C4-2B (cell line): Measurements from ENCODE around the gene MINDY4.

Experiments used
- H3K27ac ChIP-seq: fragments of 450-650 bp; 2 replicates; pipeline ENCODE4 v1.5.1; 2017
- CTCF ChIP-seq: fragments of 450-650 bp; conservative IDR thresholded peaks from 2 replicates; pipeline ENCODE4 v1.5.1; 2017; ENCODE audit warnings: mild to moderate bottlenecking
- ZFX ChIP-seq: fragments of 450-650 bp; IDR thresholded peaks from 2 replicates; pipeline ENCODE4 v1.6.1; 2017

Gene MINDY4

DNA sequence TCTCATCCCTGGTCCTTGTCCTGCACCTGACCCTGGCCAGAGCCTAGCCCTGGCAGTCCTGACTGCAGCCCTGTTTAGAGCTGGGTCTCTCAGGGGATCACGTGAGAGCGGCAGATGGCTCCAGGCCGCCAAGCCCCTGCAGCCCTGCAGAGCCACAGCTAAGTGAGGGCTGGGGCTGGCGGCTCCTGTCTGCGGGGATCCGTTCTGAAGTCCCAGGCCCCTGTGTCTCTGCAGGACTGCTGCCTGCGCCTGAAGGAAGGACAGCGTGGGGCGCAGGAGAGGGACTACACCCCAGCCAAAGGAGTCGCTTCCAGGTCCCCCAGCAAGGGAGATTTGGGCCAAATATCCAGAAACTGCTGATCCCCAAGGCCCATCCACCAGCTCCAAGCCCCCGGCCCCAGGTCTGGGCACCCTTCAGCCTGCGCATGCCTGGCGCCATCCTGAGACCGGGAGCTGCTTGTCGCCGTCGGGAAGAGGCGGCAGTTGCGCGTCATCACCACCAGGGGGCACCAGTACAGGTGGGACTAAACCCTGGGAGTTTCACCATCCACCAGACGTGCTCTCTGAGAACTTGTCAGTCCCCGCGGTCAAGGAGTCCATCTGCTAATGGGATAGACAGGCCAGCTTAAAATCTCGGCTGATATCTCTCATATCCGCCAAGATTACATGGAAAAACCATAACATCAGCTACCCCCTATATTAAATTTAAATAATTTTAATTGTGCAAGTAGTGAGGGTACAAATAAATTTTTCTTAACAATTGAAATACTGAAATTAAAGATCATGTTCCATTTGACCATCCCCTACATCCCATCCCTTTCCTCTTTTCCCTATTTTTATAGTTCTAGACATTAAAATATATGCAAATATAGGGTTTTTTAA lies 167.5 kb downstream of the MINDY4 start:
- no peak overlapping the region for H3K27ac ChIP-seq
- TF ChIP-seq CTCF (peak; percentile 98), ZFX (no peak)

DNA sequence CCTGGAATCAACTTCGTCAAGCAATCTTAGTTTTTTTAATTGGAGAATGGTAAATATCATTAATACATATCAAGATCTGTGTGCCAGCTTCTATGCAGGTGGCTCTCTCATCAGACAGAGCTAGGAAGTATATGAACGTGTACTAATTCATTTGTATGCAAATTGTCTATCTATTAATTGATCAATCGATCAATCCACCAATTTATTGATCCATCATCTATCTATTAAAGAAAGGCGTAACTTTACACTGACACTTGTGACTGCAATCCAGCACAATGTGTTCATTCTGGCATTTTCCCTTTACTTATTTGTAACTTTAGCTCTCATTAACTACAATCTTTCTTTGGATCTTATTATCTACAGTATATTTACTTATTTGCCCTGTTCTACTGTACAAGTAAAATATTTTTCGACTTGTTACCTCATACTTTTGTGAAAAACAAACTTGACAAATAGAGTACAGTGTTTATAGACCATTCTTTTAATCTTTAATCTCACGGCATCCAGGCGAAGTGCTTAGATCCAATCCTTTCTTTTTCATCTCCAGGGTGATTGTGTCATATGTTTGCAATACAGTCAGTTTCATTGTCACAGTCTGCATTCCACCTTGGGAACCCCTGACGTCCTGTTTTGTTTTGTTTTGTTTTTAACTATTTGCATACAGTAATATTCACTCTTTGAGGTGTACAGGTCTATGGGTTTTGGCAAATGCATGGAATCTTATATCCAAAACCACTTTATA lies 170.5 kb downstream of the MINDY4 start:
- no peak overlapping the region for H3K27ac ChIP-seq
- no peak for TF ChIP-seq CTCF
- TF ChIP-seq ZFX = no peak
